ENCODE data around the gene LETM1.
"Not testable (repeated sequence)": the region's sequence is repeated elsewhere in the genome, so short reads cannot be mapped to it uniquely, and the experiment has no call there.

LETM1 gene

GRCh38 chr4:1851575-1852410 lies 4.2 kb downstream of the LETM1 start:
- DNase-seq (ENCODE audit: low read depth in 2 of 2) = no peak

GRCh38 chr4:1851160-1851559 lies 4.8 kb downstream of the LETM1 start:
- no peak for DNase-seq (ENCODE audit: low read depth in 2 of 2)

- DNase-seq (ENCODE audit: low read depth in 2 of 2) = no peak
Observed at GRCh38 chr4:1850276-1850675, 5.7 kb downstream of the LETM1 start.

- DNase-seq (ENCODE audit: low read depth in 2 of 2) = no peak
Observed at GRCh38 chr4:1846580-1846979, 9.4 kb downstream of the LETM1 start.

GRCh38 chr4:1844618-1845017 lies 11.3 kb downstream of the LETM1 start:
- DNase-seq (ENCODE audit: low read depth in 2 of 2) = not testable (repeated sequence)

GRCh38 chr4:1843852-1844251 lies 12.1 kb downstream of the LETM1 start:
- no peak for DNase-seq (ENCODE audit: low read depth in 2 of 2)

GRCh38 chr4:1842993-1843448 lies 12.9 kb downstream of the LETM1 start:
- no peak for DNase-seq (ENCODE audit: low read depth in 2 of 2)

- DNase-seq (ENCODE audit: low read depth in 2 of 2) = no peak
Observed at GRCh38 chr4:1842339-1842895, 13.5 kb downstream of the LETM1 start.

- DNase-seq (ENCODE audit: low read depth in 2 of 2) = no peak
Observed at GRCh38 chr4:1841887-1842210, 14.1 kb downstream of the LETM1 start.

GRCh38 chr4:1841201-1841886 lies 14.6 kb downstream of the LETM1 start:
- DNase-seq (ENCODE audit: low read depth in 2 of 2) = no peak

- DNase-seq (ENCODE audit: low read depth in 2 of 2) = no peak
Observed at GRCh38 chr4:1839282-1839681, 16.7 kb downstream of the LETM1 start.

GRCh38 chr4:1837069-1837468 lies 18.9 kb downstream of the LETM1 start:
- no peak for DNase-seq (ENCODE audit: low read depth in 2 of 2)

GRCh38 chr4:1836650-1837049 lies 19.3 kb downstream of the LETM1 start:
- DNase-seq (ENCODE audit: low read depth in 2 of 2) = no peak

GRCh38 chr4:1835836-1836235 lies 20.1 kb downstream of the LETM1 start:
- not testable (repeated sequence) for DNase-seq (ENCODE audit: low read depth in 2 of 2)

GRCh38 chr4:1834047-1834775 lies 21.7 kb downstream of the LETM1 start:
- no peak for DNase-seq (ENCODE audit: low read depth in 2 of 2)

GRCh38 chr4:1833307-1834046 lies 22.5 kb downstream of the LETM1 start:
- DNase-seq (ENCODE audit: low read depth in 2 of 2) = no peak

- DNase-seq (ENCODE audit: low read depth in 2 of 2) = no peak
Observed at GRCh38 chr4:1832690-1833089, 23.3 kb downstream of the LETM1 start.

- DNase-seq (ENCODE audit: low read depth in 2 of 2) = no peak
Observed at GRCh38 chr4:1831331-1831730, 24.6 kb downstream of the LETM1 start.

- DNase-seq (ENCODE audit: low read depth in 2 of 2) = no peak
Observed at GRCh38 chr4:1830642-1831228, 25.2 kb downstream of the LETM1 start.

GRCh38 chr4:1830234-1830633 lies 25.7 kb downstream of the LETM1 start:
- DNase-seq (ENCODE audit: low read depth in 2 of 2) = no peak
